GM18517 (cell line): Measurements from ENCODE around the gene ESYT2.

Experiments
- ATAC-seq: cut with Tn5 transposase; IDR thresholded peaks from one replicate; pipeline ENCODE4 v1.9.1; 2021; ENCODE audit warnings: mild to moderate bottlenecking, moderate library complexity; ENCODE audit not compliant: unreplicated experiment

Gene ESYT2

DNA sequence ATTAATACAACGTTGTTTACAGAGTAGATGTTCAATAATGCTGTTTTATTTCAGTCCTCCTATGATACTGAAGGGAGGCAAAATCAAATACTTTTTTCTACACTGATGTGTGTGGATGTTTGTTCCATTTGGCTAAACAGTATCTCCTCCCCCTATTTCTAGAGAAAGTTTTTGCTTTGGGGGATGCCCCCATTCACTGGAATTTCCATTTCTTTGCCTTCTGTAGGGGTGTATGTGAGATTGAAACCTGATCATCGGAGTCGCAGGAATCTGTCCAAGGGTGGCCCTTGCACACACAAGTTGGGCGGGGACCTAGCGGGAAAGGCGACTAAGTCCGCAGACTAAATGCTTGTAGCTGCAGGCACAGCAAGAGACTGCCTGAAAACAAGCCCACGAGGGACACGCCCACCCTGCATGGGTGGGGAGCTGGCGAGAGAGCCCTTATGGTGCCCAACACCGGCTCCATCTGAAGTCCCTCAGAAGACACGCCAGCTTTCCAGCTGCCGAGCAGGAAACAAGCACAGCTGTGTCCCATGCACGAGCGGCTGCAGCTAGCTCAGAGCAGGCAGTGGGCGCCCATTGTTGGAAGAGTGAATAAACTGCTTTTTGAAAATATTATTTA lies 58.0 kb downstream of the ESYT2 start:
- no peak for ATAC-seq

DNA sequence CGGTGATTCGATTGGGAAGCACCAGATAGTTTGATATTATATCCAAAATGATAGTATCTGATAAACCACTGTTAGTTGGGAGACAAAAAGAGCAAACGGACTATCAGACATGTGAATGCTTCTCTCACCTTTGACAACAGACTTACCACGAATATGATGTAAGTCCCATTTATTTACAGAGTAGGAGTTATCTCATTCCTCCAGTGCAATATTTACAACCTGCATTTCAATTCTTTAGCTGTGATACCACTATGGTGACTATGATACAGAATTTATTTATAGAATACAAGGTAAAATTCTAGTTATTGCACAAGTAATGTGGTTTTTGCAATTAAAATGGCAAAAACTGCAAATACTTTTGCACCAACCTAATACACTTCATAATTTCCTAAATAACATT lies 61.6 kb downstream of the ESYT2 start:
- ATAC-seq = no peak

DNA sequence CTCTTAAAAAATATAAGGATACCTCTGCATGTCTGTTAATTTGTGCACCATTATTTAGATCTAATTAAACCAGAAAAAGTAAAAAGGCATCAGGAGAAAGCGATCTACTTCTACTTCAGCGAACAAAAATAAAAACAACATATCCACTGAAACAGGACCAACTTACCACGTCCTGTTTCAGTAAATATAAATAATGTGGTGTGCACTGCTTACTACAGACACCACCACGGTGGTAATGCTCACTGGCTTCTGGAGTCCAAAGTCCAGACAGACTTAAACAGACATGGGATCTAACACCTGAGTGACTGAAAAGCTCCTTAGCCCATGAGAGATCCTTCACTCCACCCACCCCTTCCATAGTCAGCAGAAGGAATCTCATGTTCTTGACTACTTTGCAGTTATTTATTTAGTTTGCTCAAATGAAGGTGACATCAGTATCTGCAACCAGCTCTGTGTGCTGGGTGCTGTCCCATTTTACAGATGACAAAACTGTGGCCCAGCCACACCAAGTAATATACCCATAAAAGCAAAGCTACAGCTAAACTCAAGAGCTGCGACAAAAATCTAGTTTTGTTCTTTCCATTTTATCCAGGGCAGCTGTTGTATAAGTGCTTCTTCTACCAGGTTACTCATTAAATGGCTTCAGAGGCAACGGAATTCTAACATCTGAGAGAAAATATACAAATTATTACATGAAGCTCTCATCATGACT lies 62.6 kb downstream of the ESYT2 start:
- ATAC-seq = peak; percentile 90

DNA sequence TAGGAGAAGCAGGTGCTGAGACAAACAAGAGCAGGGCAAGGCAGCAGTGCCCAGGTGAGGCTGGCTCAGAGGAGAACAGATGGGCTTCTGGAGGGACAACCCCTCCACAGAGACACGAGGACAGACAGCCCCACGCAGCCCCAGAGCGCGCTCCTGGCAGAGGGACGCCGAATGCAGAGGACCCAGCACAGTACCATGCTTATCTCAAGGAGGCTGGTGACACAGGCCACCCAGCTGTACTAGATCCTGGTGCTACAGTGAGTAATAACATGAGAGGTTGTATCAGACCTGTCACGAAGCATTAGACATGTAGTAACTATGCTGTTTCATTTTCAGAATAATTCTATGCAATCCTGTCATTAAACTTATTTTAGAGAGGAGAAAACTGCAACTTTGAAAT lies 64.3 kb downstream of the ESYT2 start:
- ATAC-seq = no peak

DNA sequence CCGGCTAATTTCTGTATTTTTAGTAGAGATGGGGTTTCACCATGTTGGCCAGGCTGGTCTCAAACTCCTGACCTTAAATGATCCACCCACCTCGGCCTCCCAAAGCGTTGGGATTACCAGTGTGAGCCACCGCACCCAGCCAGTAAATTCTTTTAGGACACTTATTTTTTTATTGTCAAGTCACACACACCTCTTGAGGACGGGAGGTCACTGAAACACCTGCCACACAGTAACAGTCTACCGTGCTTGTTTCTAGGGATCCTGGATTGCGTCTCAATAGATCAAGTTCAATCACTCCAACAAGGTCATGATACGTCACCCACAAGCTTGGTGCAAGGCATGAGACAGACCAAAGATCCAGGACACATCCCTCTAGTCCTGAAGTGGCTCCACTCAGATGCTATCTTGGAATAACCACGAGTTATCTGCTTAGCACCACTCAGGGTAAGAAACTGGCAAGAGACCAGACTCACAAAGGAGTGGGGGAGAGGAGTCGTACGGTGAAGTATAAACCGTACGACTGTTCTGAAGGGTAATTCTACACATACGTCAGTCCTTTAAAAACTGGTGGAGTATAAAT lies 65.8 kb downstream of the ESYT2 start:
- ATAC-seq = no peak

DNA sequence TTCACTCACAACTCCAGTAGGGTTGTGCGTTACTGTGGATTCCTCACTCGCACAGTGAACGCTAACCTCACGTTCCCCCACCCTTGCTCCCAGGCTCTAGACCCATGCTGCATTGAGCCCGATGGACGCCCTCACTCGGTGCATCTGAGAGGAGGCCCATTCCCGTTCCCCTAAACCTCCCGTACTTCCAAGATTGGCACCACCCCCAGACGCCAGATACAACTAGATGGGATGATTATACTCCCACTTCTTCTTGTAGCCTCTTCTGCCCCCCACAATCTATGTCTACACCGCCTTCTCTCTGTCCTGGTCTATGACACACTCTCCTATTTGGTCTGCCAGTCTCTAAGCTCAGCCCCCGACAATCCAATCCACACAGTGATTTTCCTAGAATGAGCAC lies 67.4 kb downstream of the ESYT2 start:
- ATAC-seq = no peak

DNA sequence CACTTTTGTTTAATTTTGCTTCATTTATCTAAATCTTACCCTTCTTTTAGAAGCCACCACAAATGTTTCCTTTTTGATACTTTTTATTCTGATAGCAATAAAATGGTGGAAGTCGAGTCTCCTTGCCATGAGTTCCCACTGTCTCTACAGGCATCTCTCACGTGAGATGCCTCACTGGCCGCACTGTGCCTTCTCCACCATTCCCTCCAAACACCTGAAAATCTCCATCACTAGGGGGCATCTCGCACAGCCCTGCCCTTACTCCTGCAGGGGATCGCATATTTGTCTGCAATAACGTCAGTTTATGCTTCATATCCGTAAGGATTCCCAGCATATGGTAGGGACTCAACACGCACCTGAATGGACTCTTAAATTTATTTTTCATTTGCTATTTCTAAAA lies 68.4 kb downstream of the ESYT2 start:
- no peak for ATAC-seq

DNA sequence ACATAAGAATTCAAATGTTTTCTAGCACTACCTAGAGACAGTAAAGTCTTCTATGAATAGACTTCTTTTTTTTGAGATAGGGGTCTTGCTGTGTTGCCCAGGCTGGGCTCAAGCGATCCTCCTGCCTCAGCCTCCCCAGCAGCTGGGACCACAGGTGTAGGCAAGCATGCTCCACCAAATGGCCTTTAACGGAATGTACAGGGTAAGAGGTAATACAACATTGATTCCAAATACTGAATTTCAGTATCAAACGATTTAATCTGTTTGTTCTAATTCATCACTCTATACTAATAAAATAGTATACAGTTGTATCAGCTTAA lies 68.9 kb downstream of the ESYT2 start:
- no peak for ATAC-seq

DNA sequence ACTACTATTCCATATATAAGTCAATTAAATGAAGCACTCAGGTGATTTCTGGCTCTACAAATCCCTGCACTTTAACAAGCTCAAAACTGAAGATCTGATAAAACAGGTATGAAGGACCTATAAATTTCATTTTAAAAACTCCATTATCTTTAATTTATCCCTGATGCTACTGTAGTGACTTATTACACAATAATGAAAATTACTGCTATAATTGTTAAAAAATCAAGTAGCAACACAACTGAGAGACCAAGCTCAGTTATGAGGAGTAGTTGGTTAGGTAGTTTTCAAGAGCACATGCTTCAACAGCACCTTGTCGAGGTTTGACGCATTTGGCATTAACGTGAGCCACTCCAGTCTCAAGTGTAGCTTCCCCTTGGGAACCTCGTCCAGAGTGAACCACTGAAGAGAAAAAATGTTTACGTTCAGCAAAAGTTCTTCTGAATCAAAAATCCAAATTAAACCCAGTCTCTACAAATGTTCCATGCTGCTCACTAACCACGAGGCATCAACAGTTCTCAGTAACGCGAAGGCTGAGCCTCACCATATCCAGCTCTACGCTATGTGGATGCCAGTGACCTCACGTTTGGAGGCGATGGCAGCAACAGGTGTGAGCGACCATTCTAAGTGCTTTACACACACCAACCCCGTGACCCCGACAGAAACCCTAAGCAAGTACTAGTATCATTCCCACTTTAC lies 69.4 kb downstream of the ESYT2 start:
- no peak for ATAC-seq

DNA sequence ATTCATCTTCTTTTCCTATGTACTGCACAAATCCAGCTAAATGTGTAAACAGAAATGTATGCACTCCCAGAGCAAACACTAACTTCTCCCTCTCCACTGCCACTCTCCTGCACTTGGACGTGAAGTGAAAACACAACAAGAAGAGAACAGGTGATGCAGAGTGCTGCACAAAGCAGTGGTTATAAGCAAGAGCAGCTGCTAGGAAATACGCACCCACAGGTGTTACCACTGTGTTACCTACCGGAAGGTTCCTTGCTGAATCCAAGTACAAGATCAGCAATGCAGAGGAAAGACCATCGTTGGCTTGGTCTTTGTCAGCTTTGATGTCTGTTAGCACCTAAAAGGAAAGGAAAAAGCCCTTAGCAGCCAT lies 70.1 kb downstream of the ESYT2 start:
- no peak for ATAC-seq

DNA sequence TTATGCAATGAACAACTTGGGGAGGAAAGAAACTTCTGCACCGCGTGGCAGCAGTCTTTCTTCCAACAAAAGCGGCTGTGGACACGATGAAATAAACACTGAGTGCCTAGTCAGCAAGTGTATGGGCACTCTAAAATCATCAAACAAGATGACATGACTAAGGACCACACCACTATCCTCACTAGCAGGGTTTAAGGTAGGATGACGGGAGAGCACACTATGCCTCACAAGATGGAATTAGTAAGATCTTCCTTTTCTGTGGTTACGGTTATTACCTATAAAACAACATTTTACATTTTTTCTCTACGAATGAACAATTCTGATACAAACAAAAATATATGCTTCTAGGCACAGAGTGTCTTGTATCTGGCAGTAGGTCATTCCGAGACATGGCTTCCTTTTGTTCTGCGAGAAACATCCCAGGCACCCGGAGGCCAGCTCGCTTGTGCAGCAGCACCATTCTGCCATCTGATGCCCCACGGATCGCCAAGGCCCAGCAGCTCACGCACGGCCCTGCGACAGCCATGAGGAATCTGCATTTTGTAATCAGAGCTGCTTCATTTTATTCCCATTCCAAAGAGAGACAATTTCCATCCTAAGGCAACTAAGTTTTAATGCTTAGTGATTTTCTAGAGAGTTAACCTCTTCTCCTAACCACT lies 70.6 kb downstream of the ESYT2 start:
- no peak for ATAC-seq

DNA sequence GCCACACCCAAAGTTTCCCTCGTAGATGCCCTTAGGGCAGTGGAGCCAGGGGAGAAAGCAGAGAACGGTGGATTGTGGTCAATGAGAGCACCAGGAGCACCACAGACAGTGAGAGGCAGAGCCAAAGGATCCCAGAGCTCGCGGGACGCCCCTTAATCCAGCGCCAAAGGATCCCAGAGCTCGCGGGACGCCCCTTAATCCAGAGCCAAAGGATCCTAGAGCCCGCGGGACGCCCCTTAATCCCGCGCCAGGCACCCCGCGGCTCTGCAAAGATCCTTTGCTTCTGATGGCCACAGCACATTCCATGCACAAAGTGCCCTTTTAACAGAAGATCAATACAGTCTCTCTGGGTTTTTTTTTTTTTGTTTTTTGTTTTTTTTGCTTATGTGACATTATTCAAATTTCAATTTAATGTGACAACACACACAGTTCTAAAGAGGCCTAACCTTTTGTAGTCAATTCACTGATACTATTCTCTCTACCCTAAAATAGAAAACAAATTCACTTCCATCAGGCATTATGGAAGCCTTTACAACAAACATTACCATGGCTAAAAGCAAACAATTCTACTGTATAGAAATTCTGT lies 71.8 kb downstream of the ESYT2 start:
- ATAC-seq = no peak

DNA sequence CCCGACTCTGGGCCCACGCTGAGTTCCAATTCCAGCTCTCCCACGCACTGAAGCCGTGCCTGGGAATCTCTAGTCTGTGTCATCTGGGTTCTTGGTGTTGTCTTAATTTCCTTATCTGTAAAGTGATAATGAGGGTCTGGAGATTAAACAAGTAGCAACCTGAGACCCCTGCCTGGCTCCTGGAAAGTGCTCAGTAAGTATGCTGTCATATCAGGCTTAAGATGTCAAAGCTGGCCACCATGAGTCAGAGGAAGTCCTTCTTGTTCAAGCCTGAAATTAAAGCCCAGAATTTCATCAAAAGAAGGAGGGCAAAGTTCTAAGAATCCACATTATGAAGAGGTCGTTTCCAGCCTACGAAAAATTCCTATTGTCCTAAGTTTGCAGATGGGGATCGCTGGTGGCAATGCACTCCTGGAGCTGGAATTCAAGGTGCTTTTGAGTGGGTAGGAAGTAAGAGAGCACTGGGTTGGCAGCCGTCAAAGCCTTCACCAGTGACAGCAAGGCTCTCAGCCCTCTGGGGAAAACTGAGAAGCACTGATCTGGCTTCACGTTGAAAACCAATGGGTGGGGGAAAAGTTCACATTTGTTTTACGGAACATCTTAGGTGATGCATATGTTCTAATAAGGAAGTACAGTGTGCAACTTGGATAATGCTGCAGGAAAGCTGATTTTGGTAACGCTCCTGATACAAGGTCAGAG lies 74.4 kb downstream of the ESYT2 start:
- no peak for ATAC-seq

DNA sequence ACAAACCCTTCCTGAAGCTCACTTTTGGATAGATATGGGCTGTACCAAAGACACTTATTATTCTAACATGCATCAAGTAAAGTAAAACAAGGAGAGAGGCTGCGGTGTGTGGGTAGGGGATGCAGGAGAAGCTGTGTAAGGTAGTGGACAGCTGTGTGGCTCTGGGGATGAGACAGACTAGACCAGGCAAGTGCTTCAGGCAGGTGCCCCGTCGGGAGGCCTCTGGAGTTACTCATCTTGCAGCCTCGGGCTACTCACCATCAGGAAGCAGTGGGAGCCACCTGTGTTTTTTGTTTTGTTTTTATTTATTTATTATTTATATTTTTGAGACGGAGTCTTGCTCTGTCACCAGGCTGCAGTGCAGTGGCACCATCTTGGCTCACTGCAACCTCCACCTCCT lies 75.4 kb downstream of the ESYT2 start:
- no peak for ATAC-seq

DNA sequence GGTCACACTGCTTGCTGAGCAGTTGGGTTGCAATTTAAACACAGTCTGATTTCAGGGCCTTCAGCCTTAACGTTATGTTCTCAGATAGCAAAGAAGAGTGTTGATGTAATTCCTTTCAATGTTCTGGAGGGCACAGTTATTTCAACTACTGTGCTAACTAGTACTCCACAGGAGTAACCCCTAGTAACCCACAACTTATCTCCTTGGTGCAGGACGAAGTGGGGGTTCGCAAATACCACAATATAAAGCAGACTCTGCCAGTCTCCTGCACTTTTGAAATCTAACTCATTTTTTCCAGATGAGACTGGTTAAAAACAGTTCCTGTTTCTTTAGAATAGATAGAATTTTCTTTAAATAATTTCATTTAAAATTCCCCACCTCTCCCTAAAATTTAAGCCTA lies 77.6 kb downstream of the ESYT2 start:
- no peak for ATAC-seq

DNA sequence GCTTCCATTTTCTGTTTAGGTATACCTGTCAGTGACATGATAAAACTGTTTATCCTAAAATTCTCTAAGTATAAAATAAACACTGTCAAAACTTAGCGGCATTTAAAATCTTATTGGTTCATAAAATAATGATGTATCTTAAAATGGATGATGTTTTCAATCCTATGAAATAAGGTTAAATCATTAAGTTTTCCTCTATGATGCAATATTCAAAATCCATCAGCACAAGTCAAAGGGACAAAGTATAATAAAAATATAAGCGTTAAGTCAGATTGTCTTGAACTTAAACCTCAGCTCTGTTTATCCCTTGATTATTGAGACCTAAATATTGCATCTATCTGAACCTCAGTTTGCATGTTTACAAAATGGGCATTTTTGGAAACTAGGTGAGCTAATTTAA lies 78.1 kb downstream of the ESYT2 start:
- ATAC-seq = no peak

DNA sequence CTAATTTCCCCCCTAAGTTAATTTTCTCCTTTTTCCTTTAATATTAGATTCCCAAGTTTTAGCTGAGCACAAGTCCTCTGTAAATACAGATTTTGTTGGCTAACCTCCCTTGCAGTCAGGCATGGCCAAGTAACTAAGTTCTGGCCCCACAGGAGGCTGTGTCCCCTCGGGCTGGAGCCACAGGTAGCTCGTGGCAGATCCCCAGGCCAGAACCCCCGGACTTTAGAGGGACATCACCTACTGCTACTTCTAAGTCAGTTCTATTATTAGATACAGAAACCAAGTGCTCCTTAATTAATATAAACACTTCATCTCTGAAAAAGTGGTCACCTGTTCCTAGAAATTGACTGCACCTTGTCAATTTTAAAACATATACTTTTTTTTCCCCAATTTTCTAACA lies 78.6 kb downstream of the ESYT2 start:
- no peak for ATAC-seq

DNA sequence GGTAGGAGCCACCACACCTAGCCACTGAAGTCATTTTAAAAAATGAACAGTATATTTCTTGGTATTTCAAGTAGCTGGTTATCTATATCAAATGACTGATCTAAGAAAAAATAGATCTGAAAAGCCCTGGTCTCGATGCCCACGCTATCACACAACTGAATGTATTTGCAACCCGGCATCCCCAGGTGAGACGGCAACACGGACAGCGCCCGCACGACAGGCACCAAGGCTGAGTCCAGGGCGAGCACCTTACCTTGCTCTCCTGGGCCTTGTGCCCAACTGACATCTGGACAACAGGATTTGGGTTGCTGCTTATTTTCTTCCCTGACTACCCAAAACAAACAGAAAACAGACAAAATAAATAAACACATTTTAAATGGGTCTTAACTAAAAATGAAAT lies 79.9 kb downstream of the ESYT2 start:
- no peak for ATAC-seq

DNA sequence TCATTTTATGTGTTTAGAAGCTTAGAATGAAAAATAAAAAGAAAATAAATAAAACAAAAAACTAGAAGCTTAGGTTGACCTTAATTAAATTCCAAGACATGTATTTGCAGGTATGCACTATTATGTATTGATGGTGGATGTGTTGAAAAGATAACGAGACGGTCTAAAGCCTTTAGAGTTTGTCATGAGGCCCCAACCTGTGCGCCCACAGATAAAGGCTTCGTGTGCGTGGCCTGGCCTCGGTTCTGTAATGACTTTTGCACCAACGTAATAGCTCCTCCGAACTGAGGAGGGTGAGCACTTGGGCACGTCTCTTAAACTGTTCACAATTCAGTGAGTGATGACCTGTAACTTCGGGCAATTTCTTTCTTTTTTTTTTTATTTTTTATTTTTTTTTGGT lies 81.0 kb downstream of the ESYT2 start:
- ATAC-seq = no peak

DNA sequence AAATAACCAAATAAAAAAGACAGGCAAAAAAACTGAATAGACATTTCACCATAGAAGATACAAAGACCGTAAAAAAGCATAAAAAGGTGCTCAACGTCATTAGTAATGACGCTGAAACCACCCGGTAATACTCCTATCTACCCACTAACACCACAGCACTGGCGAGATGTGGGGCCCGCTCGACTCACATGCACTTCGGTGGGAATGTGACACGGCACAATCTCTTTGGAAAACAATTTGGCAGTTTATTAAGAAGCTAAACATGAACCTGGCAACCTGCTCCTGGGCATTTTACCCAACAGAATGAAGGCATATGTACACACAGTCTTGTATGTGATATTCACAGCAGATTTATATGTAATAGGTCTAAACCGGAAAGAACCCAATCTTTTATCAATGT lies 81.9 kb downstream of the ESYT2 start:
- no peak for ATAC-seq

DNA sequence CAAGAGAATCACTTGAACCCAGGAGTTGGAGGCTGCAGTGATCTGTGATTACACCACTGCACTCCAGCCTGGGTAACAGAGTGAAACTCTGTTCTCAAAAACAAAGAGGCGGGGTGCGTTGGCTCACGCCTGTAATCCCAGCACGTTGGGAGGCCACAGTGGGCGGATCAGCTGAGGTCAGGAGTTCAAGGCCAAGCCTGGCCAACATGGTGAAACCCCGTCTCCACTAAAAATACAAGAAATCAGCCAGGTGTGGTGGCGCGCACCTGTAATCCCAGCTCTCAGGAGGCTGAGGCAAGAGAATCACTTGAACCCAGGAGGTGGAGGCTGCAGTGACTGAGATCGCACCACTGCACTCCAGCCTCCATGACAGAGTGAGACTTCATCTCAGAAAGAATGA lies 82.4 kb downstream of the ESYT2 start:
- no peak for ATAC-seq
